Thyroid gland (tissue), 4 donors: ENCODE results near the gene RNASET2. TPM values are rescaled to one million over a fixed set of nuclear protein-coding genes. Genes with fewer than 3 reads are reported as not detected.

Experiments used
- DNase-seq, 2 donors: peaks; one replicate each; pipeline ENCODE4 v3.0.0-alpha.2; 2019
- H3K27ac ChIP-seq, 3 donors: fragments of 200-600 bp; sonication (generic); 1 replicate in 2 of 3; 2 replicates in 1 of 3; pipeline ENCODE4 v1.5.1; 2016 to 2019; ENCODE audit warnings: mild to moderate bottlenecking in 1 of 3, moderate library complexity in 1 of 3
- H3K27me3 ChIP-seq: fragments of 200-600 bp; sonication (generic); one replicate; pipeline ENCODE4 v1.5.1; 2019
- H3K36me3 ChIP-seq, 2 donors: fragments of 200-600 bp; sonication (generic); one replicate each; pipeline ENCODE4 v1.5.1; 2016 to 2019
- H3K4me1 ChIP-seq, 2 donors: fragments of 200-600 bp; sonication (generic); one replicate each; pipeline ENCODE4 v1.5.1; 2017 to 2019
- H3K4me3 ChIP-seq, 3 donors: fragments of 200-600 bp; sonication (generic); replicated peaks in 1 of 3; 1 replicate in 2 of 3; 2 replicates in 1 of 3; pipeline ENCODE4 v1.5.1; 2016; ENCODE audit warnings: mild to moderate bottlenecking in 1 of 3
- H3K9me3 ChIP-seq: fragments of 200-600 bp; sonication (generic); one replicate; pipeline ENCODE4 v1.5.1; 2017
- POLR2A ChIP-seq, 2 donors: fragments of 450-650 bp; IDR thresholded peaks; one replicate each; pipeline ENCODE4 v1.6.1; 2017; ENCODE audit warnings: antibody characterized with exemption in 2 of 2, mild to moderate bottlenecking in 2 of 2, moderate library complexity in 1 of 2
- WGBS, 2 donors: methylation state at CpG; one replicate each; pipeline ENCODE4 v1.1.5; 2017; 5-methylcytosine and 5-hydroxymethylcytosine counted together
- intact Hi-C: fragments of 100-400 bp; cut with DNase I; formaldehyde crosslinking; loops from one replicate; pipeline ENCODE4 v1.15.1; 2023
- total RNA-seq, 4 donors: library from RNA; depleted of rRNA; stranded (reverse); fragments of >200 nt; gene quantifications; one replicate each; pipeline ENCODE4 v1.2.3, GENCODE V29; 2016
- TF ChIP-seq, protein P1 (sequence below), 6 experiments: fragments of 200-600 bp in 3 of 6; fragments of 450-650 bp in 3 of 6; sonication (generic) in 3 of 6; IDR thresholded peaks; one replicate each; pipeline ENCODE4 v1.5.1; 2016 to 2019; ENCODE audit warnings: antibody characterized with exemption in 6 of 6, mild to moderate bottlenecking in 2 of 6, inconsistent platforms in 1 of 6, moderate library complexity in 1 of 6

RNASET2 gene
- total RNA-seq, 4 donors from 2014 or later = 51.6 to 138 (median 109) TPM

DNA sequence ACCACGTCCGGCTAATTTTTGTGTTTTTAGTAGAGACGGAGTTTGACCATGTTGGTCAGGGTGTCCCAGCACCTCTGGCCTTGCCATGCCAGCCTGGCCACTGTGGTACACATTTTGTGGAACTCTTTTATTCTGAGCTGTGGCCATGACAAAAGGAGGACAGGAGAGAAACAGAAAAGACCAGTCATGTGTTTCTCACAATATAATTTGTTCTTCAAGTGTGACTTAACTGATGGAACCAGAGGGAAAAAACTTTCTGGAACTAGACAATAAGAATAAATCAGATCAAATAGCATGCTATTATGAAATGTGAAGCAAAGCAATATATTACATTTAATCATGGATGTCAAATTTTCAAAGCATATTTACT, 4.2 kb upstream of the RNASET2 start:
- 97% methylated on average over 3 of the region's 3 CpGs for WGBS, 2 donors
- H3K36me3 ChIP-seq = no peaks in the 10 kb centered on the region
- DNase-seq = no peak
- H3K4me3 ChIP-seq = no peak overlapping the region
- no peak overlapping the region for H3K27ac ChIP-seq
- intact Hi-C loops = no loop called here
- no peaks in the 10 kb centered on the region for H3K27me3 ChIP-seq
- no peaks in the 10 kb centered on the region for H3K9me3 ChIP-seq
- TF ChIP-seq POLR2A (IDR thresholded peaks at IDR 0.05) = no peak
- TF ChIP-seq, protein P1, sequence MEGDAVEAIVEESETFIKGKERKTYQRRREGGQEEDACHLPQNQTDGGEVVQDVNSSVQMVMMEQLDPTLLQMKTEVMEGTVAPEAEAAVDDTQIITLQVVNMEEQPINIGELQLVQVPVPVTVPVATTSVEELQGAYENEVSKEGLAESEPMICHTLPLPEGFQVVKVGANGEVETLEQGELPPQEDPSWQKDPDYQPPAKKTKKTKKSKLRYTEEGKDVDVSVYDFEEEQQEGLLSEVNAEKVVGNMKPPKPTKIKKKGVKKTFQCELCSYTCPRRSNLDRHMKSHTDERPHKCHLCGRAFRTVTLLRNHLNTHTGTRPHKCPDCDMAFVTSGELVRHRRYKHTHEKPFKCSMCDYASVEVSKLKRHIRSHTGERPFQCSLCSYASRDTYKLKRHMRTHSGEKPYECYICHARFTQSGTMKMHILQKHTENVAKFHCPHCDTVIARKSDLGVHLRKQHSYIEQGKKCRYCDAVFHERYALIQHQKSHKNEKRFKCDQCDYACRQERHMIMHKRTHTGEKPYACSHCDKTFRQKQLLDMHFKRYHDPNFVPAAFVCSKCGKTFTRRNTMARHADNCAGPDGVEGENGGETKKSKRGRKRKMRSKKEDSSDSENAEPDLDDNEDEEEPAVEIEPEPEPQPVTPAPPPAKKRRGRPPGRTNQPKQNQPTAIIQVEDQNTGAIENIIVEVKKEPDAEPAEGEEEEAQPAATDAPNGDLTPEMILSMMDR (IDR thresholded peaks at IDR 0.05) = no peak
- H3K4me1 ChIP-seq = peaks cover 17 to 22% of the 10 kb centered on the region in 2 donors

- H3K27ac ChIP-seq = peak overlapping the region in 2 of 3 donors; percentile 14 to 97
- TF ChIP-seq, protein P1 (IDR thresholded peaks at IDR 0.05) = no peak
- no peak for TF ChIP-seq POLR2A (IDR thresholded peaks at IDR 0.05)
- H3K27me3 ChIP-seq = no peaks in the 10 kb centered on the region
- 83 to 84% methylated on average over 9 of the region's 9 CpGs for WGBS, 2 donors
- H3K36me3 ChIP-seq = no peaks in the 10 kb centered on the region
- peaks cover 22 to 25% of the 10 kb centered on the region in 2 donors for H3K4me1 ChIP-seq
- no peak overlapping the region for H3K4me3 ChIP-seq
- H3K9me3 ChIP-seq = no peaks in the 10 kb centered on the region
- intact Hi-C loops = no loop called here
- DNase-seq = no peak
Observed at GRCh38 chr6:166959911-166960608, 3.7 kb upstream of the RNASET2 start.

DNA sequence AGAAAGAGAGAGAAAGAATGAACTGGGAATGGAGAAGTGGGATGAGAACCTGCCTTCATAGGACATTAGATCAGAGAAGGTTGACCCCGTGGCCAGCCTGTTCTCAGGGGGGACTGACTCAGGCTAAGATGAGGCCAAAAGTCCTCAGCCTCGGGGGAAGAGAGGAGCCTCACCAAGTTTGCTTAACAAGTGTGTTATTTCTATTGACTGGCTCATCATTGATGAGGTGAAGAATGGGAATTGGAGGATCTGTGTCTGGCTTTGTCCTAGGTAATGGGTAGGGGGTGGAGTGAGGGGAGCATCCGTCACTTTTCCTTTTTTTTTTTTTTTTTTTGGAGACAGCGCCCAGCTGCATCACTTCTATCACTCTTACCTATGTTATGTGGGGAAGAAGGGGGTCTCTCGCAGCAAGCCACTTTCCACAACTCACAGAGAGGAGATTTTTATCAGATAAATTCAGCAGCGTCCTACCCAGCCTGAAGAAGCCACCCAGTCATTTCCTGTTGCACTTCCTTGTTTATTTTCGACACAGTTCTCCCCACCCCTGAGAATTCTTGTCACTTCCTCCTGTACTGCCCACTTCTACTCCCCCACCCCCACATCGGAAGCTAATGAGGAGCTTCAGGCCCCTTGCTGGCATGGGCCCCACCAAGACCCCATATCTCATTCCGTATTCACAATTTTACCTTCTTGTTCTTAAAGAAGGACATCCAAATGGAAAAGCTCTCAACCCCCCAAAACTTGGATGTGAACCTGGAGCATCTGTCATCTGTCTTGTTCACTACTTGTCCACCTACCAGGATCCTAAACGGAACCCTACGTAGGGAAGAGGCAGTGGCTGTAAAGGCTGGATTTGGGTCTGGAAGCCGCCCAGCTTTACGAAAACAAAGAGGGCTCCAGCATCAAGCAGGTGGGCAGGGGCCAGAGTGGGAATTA, 2.8 kb upstream of the RNASET2 start:
- Histone ChIP-seq H3K36me3 (no peaks in the 10 kb centered on the region), H3K4me3 (no peak overlapping the region), H3K4me1 (peaks cover 23 to 25% of the 10 kb centered on the region in 2 donors), H3K27me3 (no peaks in the 10 kb centered on the region), H3K27ac (peak overlapping the region; percentile 14 to 97 (median 16)), H3K9me3 (no peaks in the 10 kb centered on the region)
- intact Hi-C loops = no loop called here
- TF ChIP-seq, protein P1 (IDR thresholded peaks at IDR 0.05) = no peak
- TF ChIP-seq POLR2A (IDR thresholded peaks at IDR 0.05) = no peak
- 73 to 74% methylated on average over 13 of the region's 13 CpGs for WGBS, 2 donors
- DNase-seq = no peak

GRCh38 chr6:166957805-166958076, 1.4 kb upstream of the RNASET2 start:
- Histone ChIP-seq H3K9me3 (no peaks in the 10 kb centered on the region), H3K4me3 (no peak overlapping the region), H3K27ac (peak overlapping the region; percentile 94 to 99 (median 97)), H3K4me1 (peaks cover 23 to 25% of the 10 kb centered on the region in 2 donors), H3K27me3 (no peaks in the 10 kb centered on the region), H3K36me3 (no peaks in the 10 kb centered on the region)
- no peak for DNase-seq
- 63 to 73% methylated on average over 5 of the region's 5 CpGs for WGBS, 2 donors
- TF ChIP-seq, protein P1 (IDR thresholded peaks at IDR 0.05) = no peak
- no peak for TF ChIP-seq POLR2A (IDR thresholded peaks at IDR 0.05)
- intact Hi-C loops = no loop called here
